ENCODE measurements around the gene PRAMEF11. TPM values are rescaled to one million over a fixed set of nuclear protein-coding genes. Genes with fewer than 3 reads are reported as not detected.
"Not testable (repeated sequence)": the region's sequence is repeated elsewhere in the genome, so short reads cannot be mapped to it uniquely, and the experiment has no call there.

Gene PRAMEF11
- total RNA-seq = not detected

DNA sequence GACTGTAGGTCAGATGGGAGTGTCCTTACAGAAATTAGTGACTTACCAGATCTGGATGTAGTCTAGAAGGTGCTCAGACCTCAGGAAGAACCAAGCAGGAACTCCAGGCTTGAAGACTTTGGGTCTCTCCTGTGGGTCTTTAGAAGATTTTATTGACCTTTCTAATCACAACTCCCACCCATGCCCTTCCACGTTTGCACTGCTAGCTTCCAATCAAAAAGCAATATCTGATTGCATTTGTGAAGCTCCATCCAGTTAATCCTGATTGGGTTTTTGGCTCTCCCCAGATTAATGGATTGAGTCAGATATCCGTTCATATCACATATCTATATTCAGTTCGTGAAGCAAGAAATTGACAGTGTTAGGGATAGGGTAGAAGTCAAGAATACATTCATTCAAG, at the start of gene PRAMEF11:
Gene PRAMEF11, minus strand, starts transcription at position 101 of the 400 bp plus-strand sequence. CDS start 2,621 bp downstream, outside the sequence.
- not testable (repeated sequence) for H3K27ac ChIP-seq, H3K27me3 ChIP-seq, H3K9me3 ChIP-seq, H3K4me3 ChIP-seq, H3K4me1 ChIP-seq, ATAC-seq, H3K36me3 ChIP-seq
- WGBS, 2 donors (ENCODE audit: low coverage in 1 of 2) = 52% methylated on average over 3 of the region's 3 CpGs; no CpG with 5 or more reads in 1 of the 2 donors

DNA sequence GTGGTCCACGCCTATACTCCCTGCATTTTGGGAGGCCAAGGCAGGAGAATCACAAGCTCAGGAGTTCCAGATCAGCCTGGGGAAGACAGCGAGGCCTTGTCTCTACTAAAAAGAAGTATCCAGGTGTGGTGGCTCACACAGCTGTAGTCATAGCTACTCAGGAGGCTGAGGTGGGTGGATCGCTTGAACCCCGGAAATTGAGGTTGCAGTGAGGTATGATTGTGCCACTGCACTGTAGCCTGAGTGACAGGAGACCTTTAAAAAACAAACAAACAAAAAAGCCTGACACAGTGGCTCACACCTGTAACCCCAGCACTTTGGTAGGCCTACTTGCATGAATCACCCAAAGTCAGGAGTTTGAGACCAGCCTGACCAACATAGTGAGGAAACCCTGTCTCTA, 47.2 kb upstream of the PRAMEF11 start:
- H3K4me1 ChIP-seq, H3K4me3 ChIP-seq, H3K36me3 ChIP-seq, H3K27me3 ChIP-seq, H3K27ac ChIP-seq, H3K9me3 ChIP-seq, ATAC-seq: not testable (repeated sequence)
- WGBS, 2 donors (ENCODE audit: low coverage in 1 of 2) = 67% methylated on average over 1 of the region's 4 CpGs; no CpG with 5 or more reads in 1 of the 2 donors

DNA sequence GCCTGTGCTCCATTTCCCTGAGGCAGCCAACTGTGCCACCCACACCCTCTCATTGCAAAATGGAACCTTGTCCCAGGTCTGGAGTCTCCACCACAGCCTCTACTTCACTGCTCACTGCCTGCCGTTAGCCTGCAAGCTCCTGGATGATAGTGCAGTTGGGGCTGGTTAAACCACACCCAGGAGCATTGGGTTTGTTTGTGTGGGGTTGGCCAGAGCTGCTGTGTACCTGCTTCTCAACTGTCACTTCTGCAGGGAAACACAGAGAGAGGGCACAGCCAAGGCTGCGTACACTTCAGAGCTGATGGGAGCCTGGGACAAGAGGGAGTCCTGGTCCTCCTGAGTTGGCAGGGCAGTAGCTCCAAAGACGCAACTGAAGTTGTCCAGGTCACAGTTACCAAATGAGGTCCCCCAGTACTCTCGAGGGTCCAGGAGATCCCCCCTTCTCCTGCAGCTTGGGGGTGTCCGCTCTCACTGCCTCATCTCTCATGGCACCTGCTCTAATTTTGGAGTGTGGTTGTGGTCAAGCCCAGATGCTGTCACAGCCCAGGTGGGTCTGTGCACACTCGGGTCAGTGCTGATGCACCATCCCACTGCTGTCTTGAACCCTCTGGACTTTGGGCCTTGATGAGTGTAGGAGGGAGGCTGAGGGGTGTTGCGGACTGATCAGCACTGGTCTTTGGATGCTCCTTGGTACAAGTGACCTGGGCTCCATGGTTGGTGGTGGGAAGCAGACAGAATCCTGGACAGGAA, 32.1 kb upstream of the PRAMEF11 start:
- no CpG with 5 or more reads among the region's 7 CpGs for WGBS, 2 donors (ENCODE audit: low coverage in 1 of 2)
- not testable (repeated sequence) for H3K9me3 ChIP-seq, H3K27me3 ChIP-seq, H3K36me3 ChIP-seq, H3K4me3 ChIP-seq, H3K27ac ChIP-seq, ATAC-seq, H3K4me1 ChIP-seq

DNA sequence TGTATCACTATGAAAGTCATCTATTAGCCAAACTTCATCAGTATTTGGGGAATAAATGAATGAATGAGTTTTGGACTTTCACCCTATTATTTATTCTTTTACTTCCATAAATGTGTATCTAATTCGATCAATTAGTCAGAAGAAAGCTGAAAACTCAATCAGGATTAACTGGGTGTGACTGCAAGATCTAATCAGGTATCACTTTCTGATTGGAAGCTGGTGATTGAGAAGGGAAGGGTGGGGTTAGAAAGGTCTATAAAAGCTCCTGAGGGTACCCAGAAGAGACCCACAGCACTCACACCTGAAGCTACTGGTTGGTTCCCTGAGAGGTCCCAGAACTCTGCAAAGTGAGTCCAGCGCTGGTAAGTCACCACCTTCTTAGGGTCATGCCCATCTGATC, 25.6 kb upstream of the PRAMEF11 start, which contains the start of gene PRAMEF2:
Gene PRAMEF2, plus strand, starts transcription at position 301 of the 400 bp plus-strand sequence. CDS start 1,924 bp downstream, outside the sequence.
- not testable (repeated sequence) for H3K4me1 ChIP-seq, H3K4me3 ChIP-seq, H3K9me3 ChIP-seq, H3K27ac ChIP-seq, H3K27me3 ChIP-seq, H3K36me3 ChIP-seq, ATAC-seq
- 72% methylated on average over 2 of the region's 2 CpGs; no CpG with 5 or more reads in 1 of the 2 donors for WGBS, 2 donors (ENCODE audit: low coverage in 1 of 2)

DNA sequence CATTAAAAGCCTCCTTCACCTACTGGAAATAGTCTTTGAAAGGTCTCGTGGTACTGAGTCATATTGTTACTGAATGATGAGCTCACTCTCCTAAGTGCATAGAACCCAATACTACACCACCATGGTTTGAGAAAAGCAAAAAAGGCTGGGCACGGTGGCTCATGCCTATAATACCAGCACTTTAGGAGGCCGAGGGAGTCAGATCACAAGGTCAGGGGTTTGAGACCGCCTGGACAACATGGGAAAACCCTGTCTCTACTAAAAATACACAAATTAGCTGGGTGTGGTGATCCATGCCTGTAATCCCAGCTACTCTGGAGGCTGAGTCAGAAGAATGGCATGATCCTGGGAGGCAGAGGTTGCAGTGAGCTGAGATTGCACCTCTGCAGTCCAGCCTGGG, 20.6 kb upstream of the PRAMEF11 start:
- TF ChIP-seq, protein P1, sequence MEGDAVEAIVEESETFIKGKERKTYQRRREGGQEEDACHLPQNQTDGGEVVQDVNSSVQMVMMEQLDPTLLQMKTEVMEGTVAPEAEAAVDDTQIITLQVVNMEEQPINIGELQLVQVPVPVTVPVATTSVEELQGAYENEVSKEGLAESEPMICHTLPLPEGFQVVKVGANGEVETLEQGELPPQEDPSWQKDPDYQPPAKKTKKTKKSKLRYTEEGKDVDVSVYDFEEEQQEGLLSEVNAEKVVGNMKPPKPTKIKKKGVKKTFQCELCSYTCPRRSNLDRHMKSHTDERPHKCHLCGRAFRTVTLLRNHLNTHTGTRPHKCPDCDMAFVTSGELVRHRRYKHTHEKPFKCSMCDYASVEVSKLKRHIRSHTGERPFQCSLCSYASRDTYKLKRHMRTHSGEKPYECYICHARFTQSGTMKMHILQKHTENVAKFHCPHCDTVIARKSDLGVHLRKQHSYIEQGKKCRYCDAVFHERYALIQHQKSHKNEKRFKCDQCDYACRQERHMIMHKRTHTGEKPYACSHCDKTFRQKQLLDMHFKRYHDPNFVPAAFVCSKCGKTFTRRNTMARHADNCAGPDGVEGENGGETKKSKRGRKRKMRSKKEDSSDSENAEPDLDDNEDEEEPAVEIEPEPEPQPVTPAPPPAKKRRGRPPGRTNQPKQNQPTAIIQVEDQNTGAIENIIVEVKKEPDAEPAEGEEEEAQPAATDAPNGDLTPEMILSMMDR (IDR thresholded peaks at IDR 0.05) = no peak
- TF ChIP-seq POLR2AphosphoS5 (IDR thresholded peaks at IDR 0.05) = no peak
- no peak for TF ChIP-seq POLR2A (IDR thresholded peaks at IDR 0.05)
- no peak for TF ChIP-seq EP300 (IDR thresholded peaks at IDR 0.05)
- peaks cover 0 to 4% (median 0%) of the 10 kb centered on the region in 3 donors for H3K9me3 ChIP-seq
- H3K4me3 ChIP-seq = no peak overlapping the region
- WGBS, 2 donors (ENCODE audit: low coverage in 1 of 2) = 45 to 50% methylated on average over 1 to 4 of the region's 4 CpGs
- H3K27me3 ChIP-seq = peaks cover 14% of the 10 kb centered on the region
- H3K4me1 ChIP-seq = no peaks in the 10 kb centered on the region
- ATAC-seq = no peak
- H3K27ac ChIP-seq = no peak overlapping the region
- no peaks in the 10 kb centered on the region for H3K36me3 ChIP-seq

DNA sequence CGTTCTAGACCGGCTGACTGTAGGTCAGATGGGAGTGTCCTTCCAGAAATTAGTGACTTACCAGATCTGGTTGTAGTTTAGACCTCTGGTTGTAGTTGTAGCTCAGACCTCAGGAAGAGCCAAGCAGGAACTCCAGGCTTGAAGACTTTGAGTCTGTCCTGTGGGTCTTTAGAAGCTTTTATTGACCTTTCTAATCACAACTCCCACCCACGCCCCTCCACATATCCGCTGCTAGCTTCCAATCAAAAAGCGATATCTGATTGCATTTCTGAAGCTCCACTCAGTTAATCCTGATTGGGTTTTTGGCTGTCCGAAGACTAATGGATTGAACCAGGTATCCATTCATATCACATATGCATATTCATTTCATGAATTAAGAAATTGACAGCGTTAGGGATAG, 17.4 kb upstream of the PRAMEF11 start, which contains the start of gene HNRNPCL1:
Gene HNRNPCL1, minus strand, starts transcription at position 101 of the 400 bp plus-strand sequence. CDS start 431 bp downstream, outside the sequence.
- H3K27ac ChIP-seq, H3K4me3 ChIP-seq, H3K9me3 ChIP-seq, H3K36me3 ChIP-seq, H3K4me1 ChIP-seq, ATAC-seq: not testable (repeated sequence)
- WGBS, 2 donors (ENCODE audit: low coverage in 1 of 2) = 60 to 77% methylated on average over 1 to 3 of the region's 7 CpGs
- peaks cover 14% of the 10 kb centered on the region for H3K27me3 ChIP-seq

DNA sequence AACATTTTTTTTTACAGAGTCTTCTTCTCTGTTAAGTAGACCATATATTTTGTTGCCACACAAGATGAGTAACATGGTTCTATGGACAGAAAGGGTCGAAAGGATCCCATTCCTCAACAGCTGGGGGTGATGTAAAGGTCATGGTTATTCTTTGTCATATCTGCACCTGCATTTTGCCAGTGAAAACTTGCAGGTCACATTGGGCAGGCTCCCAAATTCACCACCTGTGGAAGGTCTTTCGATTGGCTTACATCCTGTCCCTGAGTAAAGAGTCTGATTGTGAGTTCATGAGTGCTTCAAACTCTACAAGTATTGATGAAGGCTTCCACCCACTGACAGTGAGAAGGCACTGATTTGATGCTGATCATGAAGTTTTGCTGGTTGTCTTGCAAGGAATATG, 2.0 kb upstream of the PRAMEF11 start:
- H3K36me3 ChIP-seq, H3K27me3 ChIP-seq, H3K4me1 ChIP-seq, H3K9me3 ChIP-seq, ATAC-seq, H3K27ac ChIP-seq, H3K4me3 ChIP-seq: not testable (repeated sequence)
- WGBS, 2 donors (ENCODE audit: low coverage in 1 of 2) = 20% methylated on average over 1 of the region's 2 CpGs; no CpG with 5 or more reads in 1 of the 2 donors

DNA sequence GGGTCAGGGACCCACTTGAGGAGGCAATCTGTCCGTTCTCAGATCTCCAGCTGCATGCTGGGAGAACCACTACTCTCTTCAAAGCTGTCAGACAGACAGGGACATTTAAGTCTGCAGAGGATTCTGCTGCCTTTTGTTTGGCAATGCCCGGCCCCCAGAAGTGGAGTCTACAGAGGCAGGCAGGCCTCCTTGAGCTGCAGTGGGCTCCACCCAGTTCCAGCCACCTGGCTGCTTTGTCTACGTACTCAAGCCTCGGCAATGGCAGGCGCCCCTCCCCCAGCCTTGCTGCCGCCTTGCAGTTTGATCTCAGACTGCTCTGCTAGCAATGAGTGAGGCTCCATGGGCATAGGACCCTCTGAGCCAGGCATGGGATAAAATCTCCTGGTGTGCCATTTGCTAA, 12.1 kb downstream of the PRAMEF11 start:
- WGBS, 2 donors (ENCODE audit: low coverage in 1 of 2) = no CpG with 5 or more reads among the region's 6 CpGs
- not testable (repeated sequence) for H3K9me3 ChIP-seq, H3K27me3 ChIP-seq, H3K4me1 ChIP-seq, H3K36me3 ChIP-seq, H3K27ac ChIP-seq, ATAC-seq, H3K4me3 ChIP-seq
